Body of pancreas (tissue), 4 donors: Measurements from ENCODE around the gene SH3PXD2A.

Experiments
- CTCF ChIP-seq, 7 experiments: fragments of 450-650 bp in 4 of 7; fragments of 200-600 bp in 3 of 7; sonication (generic) in 3 of 7; IDR thresholded peaks; one replicate each; pipeline ENCODE4 v1.5.1; 2016 to 2019; ENCODE audit warnings: antibody characterized with exemption in 7 of 7
- POLR2A ChIP-seq, 3 donors: fragments of 450-650 bp; IDR thresholded peaks; one replicate each; pipeline ENCODE4 v1.6.1; 2016; ENCODE audit warnings: antibody characterized with exemption in 3 of 3, mild to moderate bottlenecking in 2 of 3

- TF ChIP-seq CTCF (IDR thresholded peaks at IDR 0.05) (no peak), POLR2A (IDR thresholded peaks at IDR 0.05) (no peak)
Measured at GRCh38 chr10:103822107-103822716, 33.2 kb downstream of the SH3PXD2A start.
